H1 (cell line): ENCODE data around the gene LEMD1. TPM values are rescaled to one million over a fixed set of nuclear protein-coding genes. Genes with fewer than 3 reads are reported as not detected.

ENCODE experiments used
- BRCA1 ChIP-seq: IDR thresholded peaks from 2 replicates; pipeline ENCODE4 v1.6.1; 2012; ENCODE audit warnings: low read depth, low read length, improper control_type of control experiment
- CBX5 ChIP-seq: fragments of 300-800, 300-1000 bp; sonication (generic); IDR thresholded peaks from 2 replicates; pipeline ENCODE4 v1.7.1; 2016; ENCODE audit warnings: antibody characterized with exemption, low read length, low read depth
- EP300 ChIP-seq, 2 experiments: IDR thresholded peaks; 1 replicate in 1 of 2; 2 replicates in 1 of 2; pipeline ENCODE4 v1.6.1; 2011 to 2012; ENCODE audit warnings: low read depth in 2 of 2, low read length in 2 of 2, mild to moderate bottlenecking in 2 of 2, borderline replicate concordance in 1 of 2, inconsistent platforms in 1 of 2, moderate library complexity in 1 of 2
- GTF2F1 ChIP-seq: IDR thresholded peaks from 2 replicates; pipeline ENCODE4 v1.6.1; 2012; ENCODE audit warnings: low read depth, low read length, improper control_type of control experiment, borderline replicate concordance
- HDAC6 ChIP-seq: IDR thresholded peaks from one replicate; pipeline ENCODE4 v1.7.1; 2012; ENCODE audit warnings: low read depth, mild to moderate bottlenecking, inconsistent platforms, low read length, moderate library complexity
- KDM1A ChIP-seq: fragments of 200-600, 300-600 bp; sonication (generic); IDR thresholded peaks from 2 replicates; pipeline ENCODE4 v1.7.1; 2016; ENCODE audit warnings: mild to moderate bottlenecking, low read length, borderline replicate concordance
- KDM4A ChIP-seq: IDR thresholded peaks from one replicate; pipeline ENCODE4 v1.7.1; 2012; ENCODE audit warnings: low read depth, mild to moderate bottlenecking, moderate library complexity, low read length, inconsistent platforms; ENCODE audit not compliant: severe bottlenecking
- MAFK ChIP-seq: IDR thresholded peaks from 2 replicates; pipeline ENCODE4 v1.6.1; 2012; ENCODE audit warnings: low read depth, mild to moderate bottlenecking, improper control_type of control experiment, low read length
- MAX ChIP-seq: IDR thresholded peaks from 2 replicates; pipeline ENCODE4 v1.6.1; 2012; ENCODE audit warnings: inconsistent platforms
- POU5F1 ChIP-seq: IDR thresholded peaks from 2 replicates; pipeline ENCODE4 v1.6.1; 2011; ENCODE audit warnings: low read depth, mild to moderate bottlenecking, low read length, moderate library complexity
- RBBP5 ChIP-seq: IDR thresholded peaks from 2 replicates; pipeline ENCODE4 v1.7.1; 2012; ENCODE audit warnings: low read depth, mild to moderate bottlenecking, inconsistent platforms, low read length, moderate library complexity, borderline replicate concordance
- RNF2 ChIP-seq: fragments of 200-900, 300-1000 bp; sonication (generic); IDR thresholded peaks from 2 replicates; pipeline ENCODE4 v1.7.1; 2016; ENCODE audit warnings: borderline replicate concordance, low read depth, mild to moderate bottlenecking, antibody characterized with exemption, low read length; ENCODE audit not compliant: poor library complexity, severe bottlenecking; ENCODE audit errors: missing control alignments
- SIX5 ChIP-seq: IDR thresholded peaks from 2 replicates; pipeline ENCODE4 v1.6.1; 2011; ENCODE audit warnings: mild to moderate bottlenecking, low read depth, low read length
- SUZ12 ChIP-seq: fragments of 200-600 bp; sonication (generic); IDR thresholded peaks from 2 replicates; pipeline ENCODE4 v1.6.1; 2012; ENCODE audit warnings: mild to moderate bottlenecking, inconsistent platforms, low read length, moderate library complexity, mixed read lengths
- TAF1 ChIP-seq: IDR thresholded peaks from 2 replicates; pipeline ENCODE4 v1.6.1; 2011; ENCODE audit warnings: mild to moderate bottlenecking, low read depth, low read length
- TBP ChIP-seq: IDR thresholded peaks from 2 replicates; pipeline ENCODE4 v1.6.1; 2011; ENCODE audit warnings: low read depth, low read length, improper control_type of control experiment
- TEAD4 ChIP-seq: IDR thresholded peaks from 2 replicates; pipeline ENCODE4 v1.6.1; 2012; ENCODE audit warnings: low read depth, low read length, inconsistent platforms, mixed read lengths
- polyA plus RNA-seq, 7 experiments: library from polyadenylated mRNA; depleted of rRNA in 3 of 7; stranded (reverse) in 5 of 7; unstranded in 2 of 7; fragments of >200 nt in 5 of 7; fragments of 200-250 nt in 2 of 7; gene quantifications; 1 replicate in 5 of 7; 2 replicates in 1 of 7; 4 replicates in 1 of 7; pipeline versions ENCODE4 v1.2.1 to v1.2.3, GENCODE V29; 2011 to 2013; ENCODE audit warnings: missing spikeins in 2 of 7, mixed read lengths in 2 of 7
- total RNA-seq: library from RNA; stranded (reverse); fragmentation: NEBNext Ultra II Directional; extraction: Animal tissue kit (Norgen Biotek cat#: 25700); gene quantifications from 2 replicates; pipeline ENCODE4 v1.2.1, GENCODE V29; 2021

Gene LEMD1
- total and polyA plus RNA-seq, 2 of the 8 experiments (the other 6 are each of a cell fraction or from before 2014, with no cell fraction given): 10.0 to 10.5 TPM

GRCh38 chr1:205451202-205451601 is 29.3 kb upstream of the LEMD1 start (continued):
- TF ChIP-seq EP300 (IDR thresholded peaks at IDR 0.05; ENCODE audit: borderline replicate concordance in 1 of 2, low read depth in 2 of 2, low read length in 2 of 2) (peak in 1 of 2 experiments; percentile 58; a peak in 1 of 3 replicates), GTF2F1 (no peak), KDM1A (no peak), TEAD4 (peak; percentile 79), HDAC6 (no peak), TAF1 (no peak), KDM4A (no peak), RBBP5 (0 out of 2 replicates have a peak, but pooled peaks have one; percentile 38), POU5F1 (no peak), MAFK (peak; percentile 81; the same call in 1 of the 2 replicates), TBP (no peak), SUZ12 (no peak), MAX (peak; percentile 43), RNF2 (no peak), BRCA1 (no peak), SIX5 (no peak), CBX5 (no peak)
